ENCODE data around the gene ARSA. TPM values are rescaled to one million over a fixed set of nuclear protein-coding genes. Genes with fewer than 3 reads are reported as not detected.
"Not testable (repeated sequence)": the region's sequence is repeated elsewhere in the genome, so short reads cannot be mapped to it uniquely, and the experiment has no call there.

The ARSA gene
- total and polyA plus RNA-seq, 4 donors, result 9.8 to 47.1 (median 32.4) TPM

GRCh38 chr22:50656122-50657070 is 28.4 kb upstream of the ARSA start:
- H3K27ac ChIP-seq (ENCODE audit: low read depth, low read length), result no peak overlapping the region
- DNase-seq (ENCODE audit: low read depth in 4 of 6, low spot score in 6 of 6), result no peak
- 65% methylated on average over 18 of the region's 23 CpGs for WGBS (ENCODE audit: insufficient coverage)

DNA sequence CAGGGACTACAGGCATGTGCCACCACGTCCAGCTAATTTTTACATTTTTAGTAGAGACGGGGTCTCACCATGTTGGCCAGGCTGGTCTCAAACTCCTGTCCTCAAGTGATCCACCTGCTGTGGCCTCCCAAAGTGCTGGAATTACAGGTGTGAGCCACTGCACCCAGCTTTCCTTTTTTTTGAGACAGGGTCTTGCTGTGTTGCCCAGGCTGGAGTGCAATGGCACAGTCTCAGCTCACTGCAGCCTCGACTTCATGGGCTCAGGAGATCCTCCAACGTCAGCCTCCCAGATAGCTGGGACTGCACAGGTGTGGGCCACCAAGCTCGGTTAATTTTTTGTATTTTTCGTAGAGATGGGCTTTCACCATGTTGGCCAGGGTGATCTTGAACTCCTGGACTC is 26.7 kb upstream of the ARSA start:
- DNase-seq (ENCODE audit: low read depth in 4 of 6, low spot score in 6 of 6); H3K9me3 ChIP-seq (ENCODE audit: control insufficient read depth, insufficient read depth, low read length); H3K27me3 ChIP-seq (ENCODE audit: control insufficient read depth, insufficient read depth, low read length); H3K36me3 ChIP-seq (ENCODE audit: control insufficient read depth, insufficient read depth, low read length); H3K4me1 ChIP-seq (ENCODE audit: control insufficient read depth, insufficient read depth, low read length); H3K27ac ChIP-seq (ENCODE audit: low read depth, low read length); H3K4me3 ChIP-seq (ENCODE audit: low read depth, low read length): not testable (repeated sequence)
- WGBS (ENCODE audit: insufficient coverage), result 86% methylated on average over 6 of the region's 6 CpGs

More at GRCh38 chr22:50656122-50657070, 28.4 kb upstream of the ARSA start:
- peaks cover 4% of the 10 kb centered on the region for H3K27me3 ChIP-seq (ENCODE audit: control insufficient read depth, insufficient read depth, low read length)
- peaks cover 7% of the 10 kb centered on the region for H3K4me1 ChIP-seq (ENCODE audit: control insufficient read depth, insufficient read depth, low read length)
- H3K4me3 ChIP-seq (ENCODE audit: low read depth, low read length), result no peak overlapping the region
- H3K9me3 ChIP-seq (ENCODE audit: control insufficient read depth, insufficient read depth, low read length), result no peaks in the 10 kb centered on the region
- H3K36me3 ChIP-seq (ENCODE audit: control insufficient read depth, insufficient read depth, low read length), result no peaks in the 10 kb centered on the region

DNA sequence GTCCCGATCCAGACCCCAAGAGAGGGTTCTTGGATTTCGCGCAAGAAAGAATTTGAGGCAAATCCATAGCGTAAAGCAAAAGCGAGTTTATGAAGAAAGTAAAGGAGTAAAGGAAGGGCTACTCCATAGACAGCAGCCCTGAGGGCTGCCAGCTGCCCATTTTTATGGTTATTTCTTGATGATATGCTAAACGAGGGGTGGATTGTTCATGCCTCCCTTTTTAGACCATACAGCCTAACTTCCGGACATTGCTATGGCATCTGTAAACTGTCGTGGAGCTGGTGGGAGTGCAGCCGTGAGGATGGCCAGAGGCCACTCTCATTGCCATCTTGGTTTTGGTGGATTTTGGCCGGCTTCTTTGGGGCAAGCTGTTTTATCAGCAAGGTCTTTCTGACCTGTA is 25.3 kb upstream of the ARSA start:
- no peaks in the 10 kb centered on the region for H3K36me3 ChIP-seq (ENCODE audit: control insufficient read depth, insufficient read depth, low read length)
- 87% methylated on average over 10 of the region's 10 CpGs for WGBS (ENCODE audit: insufficient coverage)
- no peak overlapping the region for H3K4me3 ChIP-seq (ENCODE audit: low read depth, low read length)

DNA sequence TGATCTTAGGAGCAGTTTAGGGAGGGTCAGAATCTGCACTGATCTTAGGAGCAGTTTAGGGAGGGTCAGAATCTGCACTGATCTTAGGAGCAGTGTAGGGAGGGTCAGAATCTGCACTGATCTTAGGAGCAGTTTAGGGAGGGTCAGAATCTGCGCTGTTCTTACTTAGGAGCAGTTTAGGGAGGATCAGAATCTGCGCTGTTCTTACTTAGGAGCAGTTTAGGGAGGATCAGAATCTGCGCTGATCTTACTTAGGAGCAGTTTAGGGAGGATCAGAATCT is 15.8 kb upstream of the ARSA start:
- H3K27ac ChIP-seq (ENCODE audit: low read depth, low read length); H3K36me3 ChIP-seq (ENCODE audit: control insufficient read depth, insufficient read depth, low read length); H3K4me3 ChIP-seq (ENCODE audit: low read depth, low read length); H3K27me3 ChIP-seq (ENCODE audit: control insufficient read depth, insufficient read depth, low read length); H3K9me3 ChIP-seq (ENCODE audit: control insufficient read depth, insufficient read depth, low read length); DNase-seq (ENCODE audit: low read depth in 4 of 6, low spot score in 6 of 6): not testable (repeated sequence)
- H3K4me1 ChIP-seq (ENCODE audit: control insufficient read depth, insufficient read depth, low read length), result peaks cover 20% of the 10 kb centered on the region
- 75% methylated on average over 3 of the region's 3 CpGs for WGBS (ENCODE audit: insufficient coverage)

More for the DNA sequence above, 25.3 kb upstream of the ARSA start:
- H3K27me3 ChIP-seq (ENCODE audit: control insufficient read depth, insufficient read depth, low read length), result peaks cover 4% of the 10 kb centered on the region
- H3K9me3 ChIP-seq (ENCODE audit: control insufficient read depth, insufficient read depth, low read length), result no peaks in the 10 kb centered on the region
- no peak overlapping the region for H3K27ac ChIP-seq (ENCODE audit: low read depth, low read length)
- H3K4me1 ChIP-seq (ENCODE audit: control insufficient read depth, insufficient read depth, low read length), result peaks cover 7% of the 10 kb centered on the region
- no peak for DNase-seq (ENCODE audit: low read depth in 4 of 6, low spot score in 6 of 6)

- not testable (repeated sequence) for H3K27me3 ChIP-seq (ENCODE audit: control insufficient read depth, insufficient read depth, low read length); DNase-seq (ENCODE audit: low read depth in 4 of 6, low spot score in 6 of 6); H3K9me3 ChIP-seq (ENCODE audit: control insufficient read depth, insufficient read depth, low read length); H3K4me3 ChIP-seq (ENCODE audit: low read depth, low read length); H3K36me3 ChIP-seq (ENCODE audit: control insufficient read depth, insufficient read depth, low read length); H3K27ac ChIP-seq (ENCODE audit: low read depth, low read length)
- peaks cover 20% of the 10 kb centered on the region for H3K4me1 ChIP-seq (ENCODE audit: control insufficient read depth, insufficient read depth, low read length)
- 91% methylated on average over 15 of the region's 17 CpGs for WGBS (ENCODE audit: insufficient coverage)
These were observed 15.3 kb upstream of the ARSA start for GRCh38 chr22:50643021-50643820.

- WGBS (ENCODE audit: insufficient coverage), result 9% methylated on average over 15 of the region's 17 CpGs
- Histone ChIP-seq H3K4me3 (ENCODE audit: low read depth, low read length) (no peak overlapping the region), H3K27ac (ENCODE audit: low read depth, low read length) (peak overlapping the region; percentile 57), H3K27me3 (ENCODE audit: control insufficient read depth, insufficient read depth, low read length) (peaks cover 7% of the 10 kb centered on the region), H3K9me3 (ENCODE audit: control insufficient read depth, insufficient read depth, low read length) (no peaks in the 10 kb centered on the region), H3K36me3 (ENCODE audit: control insufficient read depth, insufficient read depth, low read length) (no peaks in the 10 kb centered on the region), H3K4me1 (ENCODE audit: control insufficient read depth, insufficient read depth, low read length) (peaks cover 20% of the 10 kb centered on the region)
- peak in 3 of 6 donors; percentile 11 to 77 (median 51) for DNase-seq (ENCODE audit: low read depth in 4 of 6, low spot score in 6 of 6)
These were observed 14.0 kb upstream of the ARSA start for GRCh38 chr22:50641696-50642607.

DNA sequence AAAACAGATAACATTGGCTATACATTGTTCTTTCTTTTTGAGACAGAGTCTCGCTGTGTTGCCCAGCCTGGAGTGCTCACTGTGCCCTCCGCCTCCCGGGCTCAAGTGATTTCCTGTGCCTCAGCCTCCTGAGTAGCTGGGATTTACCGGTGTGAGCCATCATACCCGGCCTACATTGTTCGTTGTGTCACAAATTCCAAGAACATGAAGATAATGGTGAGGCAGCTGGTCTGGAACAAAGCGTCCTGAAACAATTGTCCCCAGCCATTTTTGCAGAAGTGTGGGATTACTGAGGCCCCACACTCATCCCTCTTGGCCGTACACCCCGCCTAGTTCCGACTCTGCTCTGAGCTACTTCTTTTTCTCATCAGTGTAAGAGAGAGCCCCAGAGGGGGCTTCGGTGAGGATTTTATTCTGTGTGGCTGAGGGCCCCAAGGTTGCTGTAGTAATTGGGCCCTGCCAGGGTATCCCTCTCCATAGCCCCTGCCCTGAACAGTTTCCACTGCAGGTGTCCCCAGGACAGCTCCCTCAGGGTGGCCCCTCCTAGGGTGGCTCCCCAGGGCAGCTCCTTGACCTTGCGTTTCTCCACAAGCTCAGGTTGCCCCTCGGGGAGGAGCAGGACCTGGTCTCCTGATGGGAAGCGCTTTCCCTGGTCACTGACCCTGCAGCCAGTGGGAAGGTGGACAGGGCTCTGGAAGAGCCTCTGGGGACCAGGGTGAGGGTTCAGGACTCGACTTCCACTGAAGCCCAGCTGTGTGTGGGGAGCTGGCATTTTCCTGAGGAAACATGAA is 13.1 kb upstream of the ARSA start:
- WGBS (ENCODE audit: insufficient coverage), result 60% methylated on average over 15 of the region's 15 CpGs
- Histone ChIP-seq H3K36me3 (ENCODE audit: control insufficient read depth, insufficient read depth, low read length) (no peaks in the 10 kb centered on the region), H3K9me3 (ENCODE audit: control insufficient read depth, insufficient read depth, low read length) (no peaks in the 10 kb centered on the region), H3K4me3 (ENCODE audit: low read depth, low read length) (no peak overlapping the region), H3K27me3 (ENCODE audit: control insufficient read depth, insufficient read depth, low read length) (peaks cover 7% of the 10 kb centered on the region), H3K4me1 (ENCODE audit: control insufficient read depth, insufficient read depth, low read length) (peaks cover 20% of the 10 kb centered on the region), H3K27ac (ENCODE audit: low read depth, low read length) (peak overlapping the region; percentile 57)
- DNase-seq (ENCODE audit: low read depth in 4 of 6, low spot score in 6 of 6), result no peak

DNA sequence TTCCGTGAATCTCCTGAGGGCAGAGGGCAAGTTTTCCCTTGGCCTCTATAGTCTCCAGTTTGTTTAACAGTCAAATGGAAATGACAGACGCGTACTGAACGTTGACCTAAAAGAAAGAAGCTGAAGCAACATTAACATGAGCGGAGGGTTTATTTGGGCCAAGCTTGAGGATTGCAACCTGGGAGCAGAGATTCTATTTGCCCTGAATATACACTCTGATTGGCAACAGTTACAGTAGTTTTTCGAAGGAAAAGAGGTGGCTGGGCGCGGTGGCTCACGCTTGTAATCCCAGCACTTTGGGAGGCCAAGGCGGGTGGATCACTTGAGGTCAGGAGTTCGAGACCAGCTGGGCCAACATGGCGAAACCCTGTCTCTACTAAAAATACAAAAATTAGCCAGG is 12.3 kb upstream of the ARSA start:
- H3K4me1 ChIP-seq (ENCODE audit: control insufficient read depth, insufficient read depth, low read length), result peaks cover 20% of the 10 kb centered on the region
- WGBS (ENCODE audit: insufficient coverage), result 89% methylated on average over 9 of the region's 12 CpGs
- not testable (repeated sequence) for H3K36me3 ChIP-seq (ENCODE audit: control insufficient read depth, insufficient read depth, low read length); H3K9me3 ChIP-seq (ENCODE audit: control insufficient read depth, insufficient read depth, low read length); H3K27me3 ChIP-seq (ENCODE audit: control insufficient read depth, insufficient read depth, low read length); DNase-seq (ENCODE audit: low read depth in 4 of 6, low spot score in 6 of 6); H3K27ac ChIP-seq (ENCODE audit: low read depth, low read length); H3K4me3 ChIP-seq (ENCODE audit: low read depth, low read length)

All from spinal cord (tissue), 10 donors.